Muscle of leg (tissue), 11 donors: ENCODE results near the gene ATXN1. TPM values are rescaled to one million over a fixed set of nuclear protein-coding genes. Genes with fewer than 3 reads are reported as not detected.

Experiments
- DNase-seq: peaks from one replicate; pipeline ENCODE4 v3.0.0; 2013
- H3K27ac ChIP-seq: one replicate; pipeline ENCODE4 v1.5.1; 2013; ENCODE audit warnings: mild to moderate bottlenecking, low read length, control low read depth
- H3K27me3 ChIP-seq: one replicate; pipeline ENCODE4 v1.6.1; 2013; ENCODE audit warnings: low read length; ENCODE audit not compliant: control insufficient read depth, insufficient read depth
- H3K36me3 ChIP-seq: one replicate; pipeline ENCODE4 v1.6.1; 2013; ENCODE audit warnings: low read length; ENCODE audit not compliant: control insufficient read depth, insufficient read depth
- H3K4me1 ChIP-seq: one replicate; pipeline ENCODE4 v1.6.1; 2013; ENCODE audit warnings: low read length; ENCODE audit not compliant: control insufficient read depth, insufficient read depth
- H3K4me3 ChIP-seq: one replicate; pipeline ENCODE4 v1.5.1; 2013; ENCODE audit warnings: low read length, control low read depth
- H3K9me3 ChIP-seq: replicated peaks from 2 replicates; pipeline ENCODE4 v1.6.1; 2013; ENCODE audit warnings: low read depth, low read length; ENCODE audit not compliant: control insufficient read depth
- WGBS: methylation state at CpG from one replicate; pipeline ENCODE4 v1.1.5; 2013; ENCODE audit warnings: missing lambda C conversion rate; ENCODE audit not compliant: insufficient coverage; 5-methylcytosine and 5-hydroxymethylcytosine counted together
- polyA plus RNA-seq, 8 donors: library from polyadenylated mRNA; unstranded; fragments of 120-200 nt; gene quantifications; one replicate each; pipeline versions ENCODE4 v1.2.1 to v1.2.3, GENCODE V29; 2013; ENCODE audit warnings: inconsistent platforms in 1 of 8, low replicate concordance in 1 of 8; ENCODE audit not compliant: insufficient read length in 8 of 8, insufficient read depth in 1 of 8
- total RNA-seq: library from RNA; stranded (reverse); fragments of 120-200 nt; gene quantifications from one replicate; pipeline ENCODE4 v1.2.4, GENCODE V29; 2013

The ATXN1 gene
- total and polyA plus RNA-seq, 9 donors: 10.2 to 19.9 (median 12.9) TPM

GRCh38 chr6:16493802-16494201, 267.5 kb downstream of the ATXN1 start:
- no peak overlapping the region for H3K4me3 ChIP-seq
- H3K27ac ChIP-seq: no peak overlapping the region
- H3K9me3 ChIP-seq: no peaks in the 10 kb centered on the region
- no peak for DNase-seq
- H3K36me3 ChIP-seq: no peaks in the 10 kb centered on the region
- H3K27me3 ChIP-seq: no peaks in the 10 kb centered on the region
- H3K4me1 ChIP-seq: peaks cover 2% of the 10 kb centered on the region

DNA sequence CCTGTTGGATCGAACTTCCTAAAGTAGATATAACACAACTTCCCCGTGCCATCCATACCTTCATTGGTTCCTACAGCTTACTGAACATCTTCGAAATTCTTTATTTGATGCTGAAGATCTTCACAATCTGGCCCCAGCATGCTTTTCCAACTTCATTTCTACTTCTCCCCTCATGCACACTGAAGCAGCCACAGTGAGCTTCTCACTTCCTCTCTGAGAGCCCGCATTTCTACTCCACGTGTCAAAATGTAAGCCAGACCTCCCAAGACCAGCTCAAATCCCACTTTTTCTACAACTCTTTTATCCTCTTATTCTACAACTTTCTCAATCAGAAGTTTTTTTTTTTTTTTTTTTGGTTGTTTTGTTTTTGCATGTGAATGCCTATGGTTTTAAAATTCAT, 268.1 kb downstream of the ATXN1 start:
- H3K9me3 ChIP-seq: no peaks in the 10 kb centered on the region
- no peak for DNase-seq
- 83% methylated on average over 5 of the region's 5 CpGs for WGBS
- no peaks in the 10 kb centered on the region for H3K27me3 ChIP-seq
- no peak overlapping the region for H3K27ac ChIP-seq
- no peak overlapping the region for H3K4me3 ChIP-seq
- H3K4me1 ChIP-seq: peaks cover 2% of the 10 kb centered on the region
- H3K36me3 ChIP-seq: no peaks in the 10 kb centered on the region

DNA sequence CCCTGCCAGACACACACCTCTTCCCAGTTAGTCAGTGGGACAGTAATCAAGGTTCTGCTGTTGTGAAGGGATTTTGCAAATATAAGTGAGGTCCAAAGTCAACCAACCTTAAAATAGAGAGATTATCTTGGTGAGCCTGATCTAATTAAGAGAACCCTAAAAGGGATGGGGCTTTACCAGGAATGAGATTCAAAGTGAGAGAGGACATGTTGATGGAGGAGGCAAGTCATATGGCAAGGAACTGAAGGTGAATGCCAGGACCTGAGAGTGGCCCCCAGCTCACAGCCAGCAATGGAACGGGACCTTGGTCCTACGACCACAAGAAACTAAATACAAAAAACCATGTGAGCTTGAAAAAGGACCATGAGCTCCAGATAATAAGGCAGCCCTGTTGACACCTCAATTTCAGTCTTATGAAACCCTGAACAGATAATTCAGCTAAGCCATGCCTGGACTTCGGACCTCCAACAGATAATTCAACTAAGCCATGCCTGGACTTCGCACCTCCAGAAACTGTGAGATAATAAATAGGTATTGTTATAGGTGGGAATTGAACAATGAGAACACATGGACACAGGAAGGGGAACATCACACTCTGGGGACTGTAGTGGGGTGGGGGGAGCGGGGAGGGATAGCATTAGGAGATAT, 269.5 kb downstream of the ATXN1 start:
- no peaks in the 10 kb centered on the region for H3K9me3 ChIP-seq
- H3K4me1 ChIP-seq: no peaks in the 10 kb centered on the region
- H3K4me3 ChIP-seq: no peak overlapping the region
- WGBS: 90% methylated on average over 2 of the region's 5 CpGs
- no peaks in the 10 kb centered on the region for H3K27me3 ChIP-seq
- H3K27ac ChIP-seq: no peak overlapping the region
- no peaks in the 10 kb centered on the region for H3K36me3 ChIP-seq
- DNase-seq: no peak

- no peaks in the 10 kb centered on the region for H3K27me3 ChIP-seq
- H3K4me1 ChIP-seq: no peaks in the 10 kb centered on the region
- H3K9me3 ChIP-seq: no peaks in the 10 kb centered on the region
- no CpG with 5 or more reads among the region's 2 CpGs for WGBS
- no peaks in the 10 kb centered on the region for H3K36me3 ChIP-seq
- no peak overlapping the region for H3K27ac ChIP-seq
- H3K4me3 ChIP-seq: no peak overlapping the region
- no peak for DNase-seq
Observed at GRCh38 chr6:16490616-16491015, 270.6 kb downstream of the ATXN1 start.

GRCh38 chr6:16488813-16489212, 272.4 kb downstream of the ATXN1 start:
- Histone ChIP-seq H3K9me3 (no peaks in the 10 kb centered on the region), H3K36me3 (peaks cover 7% of the 10 kb centered on the region), H3K27me3 (no peaks in the 10 kb centered on the region), H3K4me1 (no peaks in the 10 kb centered on the region), H3K27ac (no peak overlapping the region), H3K4me3 (no peak overlapping the region)
- no peak for DNase-seq
- 58% methylated on average over 2 of the region's 2 CpGs for WGBS

DNA sequence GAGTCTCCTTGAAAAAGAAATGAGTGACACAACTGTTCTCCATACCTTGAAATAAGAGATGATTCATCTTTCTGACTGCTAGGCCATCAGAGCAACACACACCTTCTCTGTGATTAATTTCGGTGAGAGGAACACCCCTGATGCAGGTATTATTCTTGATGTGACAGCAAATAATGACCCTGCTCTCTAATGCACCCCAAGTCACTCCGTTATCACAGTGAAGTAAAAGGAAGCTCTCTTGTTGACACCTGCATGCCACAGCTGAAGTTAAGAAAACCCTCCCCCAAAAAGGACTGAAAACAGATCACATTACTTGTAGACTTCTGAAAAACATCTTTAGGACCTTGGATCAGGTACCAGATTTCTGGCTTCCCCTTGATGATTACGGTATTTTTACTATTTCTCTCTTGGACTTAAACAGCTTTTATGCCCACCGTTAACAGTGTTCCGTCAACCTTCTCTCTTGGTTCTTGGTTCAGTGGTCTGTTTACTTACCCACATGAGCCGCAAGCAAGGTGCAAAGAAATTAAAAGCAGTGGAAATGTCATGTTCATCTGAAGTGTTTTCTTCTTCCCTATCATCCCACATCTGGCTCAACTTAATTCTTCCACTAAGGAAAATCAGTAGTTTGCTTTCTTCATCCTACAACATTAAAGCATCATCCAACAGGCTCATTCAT, 273.1 kb downstream of the ATXN1 start:
- DNase-seq: no peak
- 79% methylated on average over 2 of the region's 6 CpGs for WGBS
- no peak overlapping the region for H3K27ac ChIP-seq
- no peaks in the 10 kb centered on the region for H3K4me1 ChIP-seq
- H3K4me3 ChIP-seq: no peak overlapping the region
- no peaks in the 10 kb centered on the region for H3K27me3 ChIP-seq
- H3K9me3 ChIP-seq: peaks cover 1% of the 10 kb centered on the region
- H3K36me3 ChIP-seq: peaks cover 9% of the 10 kb centered on the region

- Histone ChIP-seq H3K4me1 (no peaks in the 10 kb centered on the region), H3K36me3 (peaks cover 9% of the 10 kb centered on the region), H3K27ac (no peak overlapping the region), H3K4me3 (no peak overlapping the region), H3K27me3 (no peaks in the 10 kb centered on the region), H3K9me3 (peaks cover 8% of the 10 kb centered on the region)
- no peak for DNase-seq
- 77% methylated on average over 6 of the region's 11 CpGs for WGBS
Observed at GRCh38 chr6:16486661-16487060, 274.6 kb downstream of the ATXN1 start.

DNA sequence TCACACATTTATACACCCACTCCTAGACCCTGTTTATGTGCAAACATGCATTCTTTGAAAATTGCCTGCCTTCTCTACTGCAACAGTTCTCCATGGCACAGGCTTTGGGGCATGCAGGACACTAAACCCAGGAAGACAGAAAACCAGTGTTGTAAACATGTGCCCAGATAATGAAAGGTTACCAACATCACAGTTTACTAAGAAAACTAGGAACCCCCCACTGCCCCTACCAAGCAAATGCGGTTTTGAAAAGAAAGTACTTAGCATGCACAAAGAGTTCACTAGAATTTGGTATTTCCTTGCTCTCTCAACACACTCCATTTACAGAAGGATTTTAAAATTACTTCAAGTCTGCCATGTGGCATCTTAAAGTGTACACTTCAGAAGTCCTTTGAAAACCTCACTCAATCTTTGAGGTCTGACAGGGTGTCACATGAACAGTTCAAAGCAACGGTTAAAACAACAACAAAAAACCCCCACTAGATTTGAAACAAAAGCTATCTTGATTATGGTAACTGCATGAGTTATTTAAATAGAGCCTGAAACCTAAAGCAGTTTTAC, 277.9 kb downstream of the ATXN1 start:
- Histone ChIP-seq H3K9me3 (peaks cover 8% of the 10 kb centered on the region), H3K27me3 (no peaks in the 10 kb centered on the region), H3K4me3 (no peak overlapping the region), H3K36me3 (peaks cover 9% of the 10 kb centered on the region), H3K4me1 (no peaks in the 10 kb centered on the region), H3K27ac (no peak overlapping the region)
- WGBS: no CpG with 5 or more reads among the region's 2 CpGs
- DNase-seq: no peak

DNA sequence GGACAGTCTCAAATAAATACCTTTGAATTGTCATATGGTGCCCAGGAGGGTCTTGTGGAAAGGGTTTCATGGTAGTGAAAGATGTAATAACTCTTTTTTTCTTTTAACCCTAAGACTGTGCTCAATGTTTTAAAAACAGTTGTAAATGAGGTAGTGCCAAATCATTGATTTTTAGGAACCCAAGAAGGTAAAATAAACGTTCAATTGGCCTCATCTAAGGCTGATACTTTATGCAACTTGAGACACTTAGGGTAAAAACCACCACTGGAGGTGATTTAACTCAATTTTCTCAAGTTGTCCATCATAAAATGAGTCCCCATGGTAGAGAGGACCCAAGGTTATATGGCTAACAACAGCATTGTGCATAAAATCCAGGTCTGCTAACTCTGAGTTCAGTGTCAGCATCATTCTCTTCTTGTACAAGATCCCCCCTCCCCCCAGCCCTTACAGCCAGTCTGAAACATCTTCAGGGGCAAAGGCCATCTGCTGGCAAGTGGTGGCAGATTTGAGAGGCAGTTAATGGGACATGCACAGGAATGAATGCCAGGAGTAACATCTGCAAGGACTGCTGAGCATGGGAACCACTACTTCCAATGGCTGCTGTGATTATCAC, 278.5 kb downstream of the ATXN1 start:
- Histone ChIP-seq H3K4me1 (no peaks in the 10 kb centered on the region), H3K36me3 (peaks cover 9% of the 10 kb centered on the region), H3K4me3 (no peak overlapping the region), H3K9me3 (peaks cover 8% of the 10 kb centered on the region), H3K27ac (no peak overlapping the region), H3K27me3 (no peaks in the 10 kb centered on the region)
- WGBS: no CpG with 5 or more reads among the region's 1 CpG
- no peak for DNase-seq

- no peak overlapping the region for H3K27ac ChIP-seq
Observed at GRCh38 chr6:16481697-16482399, 279.4 kb downstream of the ATXN1 start.

More at GRCh38 chr6:16481697-16482399, 279.4 kb downstream of the ATXN1 start:
- Histone ChIP-seq H3K27me3 (no peaks in the 10 kb centered on the region), H3K4me3 (no peak overlapping the region), H3K9me3 (peaks cover 8% of the 10 kb centered on the region), H3K4me1 (no peaks in the 10 kb centered on the region), H3K36me3 (peaks cover 9% of the 10 kb centered on the region)
- no peak for DNase-seq
- WGBS: 80% methylated on average over 1 of the region's 3 CpGs
